H1 (cell line): ENCODE measurements around the gene HABP4. TPM values are rescaled to one million over a fixed set of nuclear protein-coding genes. Genes with fewer than 3 reads are reported as not detected.

Experiments used
- CHD1 ChIP-seq: IDR thresholded peaks from 2 replicates; pipeline ENCODE4 v1.6.1; 2012; ENCODE audit warnings: low read depth, low read length, improper control_type of control experiment
- JUN ChIP-seq: IDR thresholded peaks from 2 replicates; pipeline ENCODE4 v1.6.1; 2011; ENCODE audit warnings: low read depth, mild to moderate bottlenecking, improper control_type of control experiment, low read length
- POLR2A ChIP-seq, 2 experiments: IDR thresholded peaks; 1 replicate in 1 of 2; 2 replicates in 1 of 2; pipeline ENCODE4 v1.6.1; 2011; ENCODE audit warnings: low read depth in 2 of 2, low read length in 2 of 2, mild to moderate bottlenecking in 2 of 2; ENCODE audit errors: control extremely low read depth in 1 of 2
- SP4 ChIP-seq: IDR thresholded peaks from 2 replicates; pipeline ENCODE4 v1.6.1; 2012; ENCODE audit warnings: low read length, inconsistent platforms
- polyA plus RNA-seq, 7 experiments: library from polyadenylated mRNA; depleted of rRNA in 3 of 7; stranded (reverse) in 5 of 7; unstranded in 2 of 7; fragments of >200 nt in 5 of 7; fragments of 200-250 nt in 2 of 7; gene quantifications; 1 replicate in 5 of 7; 2 replicates in 1 of 7; 4 replicates in 1 of 7; pipeline versions ENCODE4 v1.2.1 to v1.2.3, GENCODE V29; 2011 to 2013; ENCODE audit warnings: missing spikeins in 2 of 7, mixed read lengths in 2 of 7
- total RNA-seq: library from RNA; stranded (reverse); fragmentation: NEBNext Ultra II Directional; extraction: Animal tissue kit (Norgen Biotek cat#: 25700); gene quantifications from 2 replicates; pipeline ENCODE4 v1.2.1, GENCODE V29; 2021
- TF ChIP-seq, protein P1 (sequence below): fragments of 300-600 bp; sonication (generic); IDR thresholded peaks from 2 replicates; pipeline ENCODE4 v1.7.1; 2012; ENCODE audit warnings: low read length, moderate library complexity, mild to moderate bottlenecking, inconsistent platforms; ENCODE audit not compliant: insufficient replicate concordance
- TF ChIP-seq, protein P2 (sequence below): IDR thresholded peaks from 2 replicates; pipeline ENCODE4 v1.6.1; 2011; ENCODE audit warnings: low read depth, mild to moderate bottlenecking, low read length; ENCODE audit not compliant: insufficient read depth

Gene HABP4
- total and polyA plus RNA-seq, 2 of the 8 experiments (the other 6 are each of a cell fraction or from before 2014, with no cell fraction given): 3.3 to 11.2 TPM

DNA sequence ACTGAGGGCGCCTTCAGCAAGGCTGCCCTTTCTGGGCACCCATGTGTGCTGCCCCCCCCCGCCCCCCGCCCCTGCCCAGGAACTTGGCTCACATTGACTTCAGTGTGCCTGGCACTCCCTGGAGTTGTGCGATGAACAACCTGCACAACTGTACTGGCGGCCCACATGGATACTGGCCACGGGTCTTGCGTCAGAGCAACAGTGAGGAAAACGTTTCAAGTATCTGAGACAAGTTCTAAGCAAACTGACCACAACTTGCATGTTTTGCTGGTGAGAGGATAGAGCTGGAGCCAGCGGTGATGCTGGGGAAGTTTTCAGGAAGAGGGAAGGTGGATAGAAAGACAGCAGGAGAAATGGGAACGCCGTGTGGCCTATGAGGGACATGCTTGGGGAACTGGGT lies 45.4 kb downstream of the HABP4 start (continued):
- TF ChIP-seq, protein P1, sequence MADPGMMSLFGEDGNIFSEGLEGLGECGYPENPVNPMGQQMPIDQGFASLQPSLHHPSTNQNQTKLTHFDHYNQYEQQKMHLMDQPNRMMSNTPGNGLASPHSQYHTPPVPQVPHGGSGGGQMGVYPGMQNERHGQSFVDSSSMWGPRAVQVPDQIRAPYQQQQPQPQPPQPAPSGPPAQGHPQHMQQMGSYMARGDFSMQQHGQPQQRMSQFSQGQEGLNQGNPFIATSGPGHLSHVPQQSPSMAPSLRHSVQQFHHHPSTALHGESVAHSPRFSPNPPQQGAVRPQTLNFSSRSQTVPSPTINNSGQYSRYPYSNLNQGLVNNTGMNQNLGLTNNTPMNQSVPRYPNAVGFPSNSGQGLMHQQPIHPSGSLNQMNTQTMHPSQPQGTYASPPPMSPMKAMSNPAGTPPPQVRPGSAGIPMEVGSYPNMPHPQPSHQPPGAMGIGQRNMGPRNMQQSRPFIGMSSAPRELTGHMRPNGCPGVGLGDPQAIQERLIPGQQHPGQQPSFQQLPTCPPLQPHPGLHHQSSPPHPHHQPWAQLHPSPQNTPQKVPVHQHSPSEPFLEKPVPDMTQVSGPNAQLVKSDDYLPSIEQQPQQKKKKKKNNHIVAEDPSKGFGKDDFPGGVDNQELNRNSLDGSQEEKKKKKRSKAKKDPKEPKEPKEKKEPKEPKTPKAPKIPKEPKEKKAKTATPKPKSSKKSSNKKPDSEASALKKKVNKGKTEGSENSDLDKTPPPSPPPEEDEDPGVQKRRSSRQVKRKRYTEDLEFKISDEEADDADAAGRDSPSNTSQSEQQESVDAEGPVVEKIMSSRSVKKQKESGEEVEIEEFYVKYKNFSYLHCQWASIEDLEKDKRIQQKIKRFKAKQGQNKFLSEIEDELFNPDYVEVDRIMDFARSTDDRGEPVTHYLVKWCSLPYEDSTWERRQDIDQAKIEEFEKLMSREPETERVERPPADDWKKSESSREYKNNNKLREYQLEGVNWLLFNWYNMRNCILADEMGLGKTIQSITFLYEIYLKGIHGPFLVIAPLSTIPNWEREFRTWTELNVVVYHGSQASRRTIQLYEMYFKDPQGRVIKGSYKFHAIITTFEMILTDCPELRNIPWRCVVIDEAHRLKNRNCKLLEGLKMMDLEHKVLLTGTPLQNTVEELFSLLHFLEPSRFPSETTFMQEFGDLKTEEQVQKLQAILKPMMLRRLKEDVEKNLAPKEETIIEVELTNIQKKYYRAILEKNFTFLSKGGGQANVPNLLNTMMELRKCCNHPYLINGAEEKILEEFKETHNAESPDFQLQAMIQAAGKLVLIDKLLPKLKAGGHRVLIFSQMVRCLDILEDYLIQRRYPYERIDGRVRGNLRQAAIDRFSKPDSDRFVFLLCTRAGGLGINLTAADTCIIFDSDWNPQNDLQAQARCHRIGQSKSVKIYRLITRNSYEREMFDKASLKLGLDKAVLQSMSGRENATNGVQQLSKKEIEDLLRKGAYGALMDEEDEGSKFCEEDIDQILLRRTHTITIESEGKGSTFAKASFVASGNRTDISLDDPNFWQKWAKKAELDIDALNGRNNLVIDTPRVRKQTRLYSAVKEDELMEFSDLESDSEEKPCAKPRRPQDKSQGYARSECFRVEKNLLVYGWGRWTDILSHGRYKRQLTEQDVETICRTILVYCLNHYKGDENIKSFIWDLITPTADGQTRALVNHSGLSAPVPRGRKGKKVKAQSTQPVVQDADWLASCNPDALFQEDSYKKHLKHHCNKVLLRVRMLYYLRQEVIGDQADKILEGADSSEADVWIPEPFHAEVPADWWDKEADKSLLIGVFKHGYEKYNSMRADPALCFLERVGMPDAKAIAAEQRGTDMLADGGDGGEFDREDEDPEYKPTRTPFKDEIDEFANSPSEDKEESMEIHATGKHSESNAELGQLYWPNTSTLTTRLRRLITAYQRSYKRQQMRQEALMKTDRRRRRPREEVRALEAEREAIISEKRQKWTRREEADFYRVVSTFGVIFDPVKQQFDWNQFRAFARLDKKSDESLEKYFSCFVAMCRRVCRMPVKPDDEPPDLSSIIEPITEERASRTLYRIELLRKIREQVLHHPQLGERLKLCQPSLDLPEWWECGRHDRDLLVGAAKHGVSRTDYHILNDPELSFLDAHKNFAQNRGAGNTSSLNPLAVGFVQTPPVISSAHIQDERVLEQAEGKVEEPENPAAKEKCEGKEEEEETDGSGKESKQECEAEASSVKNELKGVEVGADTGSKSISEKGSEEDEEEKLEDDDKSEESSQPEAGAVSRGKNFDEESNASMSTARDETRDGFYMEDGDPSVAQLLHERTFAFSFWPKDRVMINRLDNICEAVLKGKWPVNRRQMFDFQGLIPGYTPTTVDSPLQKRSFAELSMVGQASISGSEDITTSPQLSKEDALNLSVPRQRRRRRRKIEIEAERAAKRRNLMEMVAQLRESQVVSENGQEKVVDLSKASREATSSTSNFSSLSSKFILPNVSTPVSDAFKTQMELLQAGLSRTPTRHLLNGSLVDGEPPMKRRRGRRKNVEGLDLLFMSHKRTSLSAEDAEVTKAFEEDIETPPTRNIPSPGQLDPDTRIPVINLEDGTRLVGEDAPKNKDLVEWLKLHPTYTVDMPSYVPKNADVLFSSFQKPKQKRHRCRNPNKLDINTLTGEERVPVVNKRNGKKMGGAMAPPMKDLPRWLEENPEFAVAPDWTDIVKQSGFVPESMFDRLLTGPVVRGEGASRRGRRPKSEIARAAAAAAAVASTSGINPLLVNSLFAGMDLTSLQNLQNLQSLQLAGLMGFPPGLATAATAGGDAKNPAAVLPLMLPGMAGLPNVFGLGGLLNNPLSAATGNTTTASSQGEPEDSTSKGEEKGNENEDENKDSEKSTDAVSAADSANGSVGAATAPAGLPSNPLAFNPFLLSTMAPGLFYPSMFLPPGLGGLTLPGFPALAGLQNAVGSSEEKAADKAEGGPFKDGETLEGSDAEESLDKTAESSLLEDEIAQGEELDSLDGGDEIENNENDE: no peak
- TF ChIP-seq SP4: no peak
- no peak for TF ChIP-seq CHD1
- TF ChIP-seq POLR2A (IDR thresholded peaks at IDR 0.05; ENCODE audit: control extremely low read depth in 1 of 2, low read depth in 2 of 2, low read length in 2 of 2): no peak
- no peak for TF ChIP-seq JUN
- TF ChIP-seq, protein P2, sequence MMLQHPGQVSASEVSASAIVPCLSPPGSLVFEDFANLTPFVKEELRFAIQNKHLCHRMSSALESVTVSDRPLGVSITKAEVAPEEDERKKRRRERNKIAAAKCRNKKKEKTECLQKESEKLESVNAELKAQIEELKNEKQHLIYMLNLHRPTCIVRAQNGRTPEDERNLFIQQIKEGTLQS: no peak
